OCI-LY1 (cell line): ENCODE data around the gene PASK.

Experiments used
- CTCF ChIP-seq: fragments of 200-600 bp; sonication (generic), shearing (Covaris generic); IDR thresholded peaks from 2 replicates; pipeline ENCODE4 v1.5.1; 2017; ENCODE audit warnings: mild to moderate bottlenecking, antibody characterized with exemption, low read length, moderate library complexity, mixed read lengths
- EZH2 ChIP-seq: fragments of 200-600 bp; sonication (generic), shearing (Covaris generic); IDR thresholded peaks from 2 replicates; pipeline ENCODE4 v1.8.0; 2017; ENCODE audit warnings: borderline replicate concordance, mixed run types, mild to moderate bottlenecking, antibody characterized with exemption, low read length, moderate library complexity, mixed read lengths

GRCh38 chr2:241064008-241064801 lies 85.1 kb downstream of the PASK start:
- TF ChIP-seq CTCF (no peak), EZH2 (no peak)
